CD4-positive, alpha-beta memory T cell (primary cell): ENCODE data around the gene RMC1. TPM values are rescaled to one million over a fixed set of nuclear protein-coding genes. Genes with fewer than 3 reads are reported as not detected.
A peak's percentile ranks its signal among the peaks of the same experiment; 100 is the strongest.
"Not testable (repeated sequence)": the region's sequence is repeated elsewhere in the genome, so short reads cannot be mapped to it uniquely, and the experiment has no call there.

Experiments used
- CTCF ChIA-PET: fragments of 350-600 bp; sonication (Branson Sonifier 250); formaldehyde crosslinking; loops from one replicate; lab custom pipeline; 2021; ENCODE audit warnings: inconsistent platforms; ENCODE audit not compliant: partially characterized antibody; lab: Charles Lee
- POLR2A ChIA-PET: fragments of 350-600 bp; sonication (Branson Sonifier 250); formaldehyde crosslinking; loops from one replicate; lab custom pipeline; 2021; ENCODE audit not compliant: partially characterized antibody; lab: Charles Lee
- DNase-seq, 5 donors: peaks; one replicate each; pipeline versions ENCODE4 v3.0.0 to v3.0.0-alpha.2; 2020 to 2022; ENCODE audit warnings: mixed read lengths in 1 of 5
- H3K27ac ChIP-seq: one replicate; pipeline ENCODE4 v1.7.0; 2013; ENCODE audit warnings: low read depth, low read length
- H3K27me3 ChIP-seq: 2 replicates; pipeline ENCODE4 v1.7.0; 2013; ENCODE audit warnings: mild to moderate bottlenecking, low read length, moderate library complexity; ENCODE audit not compliant: insufficient read depth
- H3K36me3 ChIP-seq: 2 replicates; pipeline ENCODE4 v1.7.0; 2013; ENCODE audit warnings: mild to moderate bottlenecking, low read length, moderate library complexity; ENCODE audit not compliant: insufficient read depth
- H3K4me1 ChIP-seq: 2 replicates; pipeline ENCODE4 v1.7.0; 2013; ENCODE audit warnings: mild to moderate bottlenecking, low read length, moderate library complexity; ENCODE audit not compliant: insufficient read depth
- H3K4me3 ChIP-seq, 2 donors: one replicate each; pipeline ENCODE4 v1.7.0; 2013; ENCODE audit warnings: low read length in 2 of 2, mild to moderate bottlenecking in 1 of 2
- H3K9me3 ChIP-seq, 2 donors: one replicate each; pipeline ENCODE4 v1.7.0; 2013; ENCODE audit warnings: low read length in 2 of 2, control low read depth in 1 of 2; ENCODE audit not compliant: control insufficient read depth in 1 of 2
- H3K27ac Mint-ChIP-seq, 7 donors: one replicate each; pipeline ENCODE4 v1.8.0; 2020 to 2021; ENCODE audit warnings: mixed read lengths in 7 of 7, mild to moderate bottlenecking in 6 of 7, inconsistent platforms in 3 of 7, moderate library complexity in 3 of 7
- H3K27me3 Mint-ChIP-seq, 2 donors: one replicate each; pipeline ENCODE4 v1.8.0; 2020 to 2021; ENCODE audit warnings: mixed read lengths in 2 of 2
- H3K36me3 Mint-ChIP-seq, 2 donors: one replicate each; pipeline ENCODE4 v1.8.0; 2020 to 2021; ENCODE audit warnings: mixed read lengths in 2 of 2, inconsistent platforms in 1 of 2, mild to moderate bottlenecking in 1 of 2
- H3K4me1 Mint-ChIP-seq, 4 donors: one replicate each; pipeline ENCODE4 v1.8.0; 2020 to 2021; ENCODE audit warnings: mixed read lengths in 4 of 4, mild to moderate bottlenecking in 1 of 4
- H3K4me3 Mint-ChIP-seq, 8 donors: one replicate each; pipeline ENCODE4 v1.8.0; 2020 to 2021; ENCODE audit warnings: mixed read lengths in 8 of 8, mild to moderate bottlenecking in 7 of 8, moderate library complexity in 6 of 8, inconsistent platforms in 3 of 8
- H3K9me3 Mint-ChIP-seq, 8 donors: one replicate each; pipeline ENCODE4 v1.8.0; 2020 to 2021; ENCODE audit warnings: mixed read lengths in 8 of 8, mild to moderate bottlenecking in 5 of 8, inconsistent platforms in 3 of 8, moderate library complexity in 1 of 8
- intact Hi-C: fragments of 100-400 bp; cut with micrococcal nuclease; formaldehyde crosslinking; loops from one replicate; pipeline ENCODE4 v1.15.1; 2023
- polyA plus RNA-seq, 2 donors: library from polyadenylated mRNA; unstranded; fragments of 300-500 nt; fragmentation: Illumina TruSeq; gene quantifications; one replicate each; pipeline ENCODE4 v1.2.3, GENCODE V29; 2021
- total RNA-seq, 2 experiments: library from RNA; stranded (reverse); gene quantifications; one replicate each; pipeline ENCODE4 v1.2.3, GENCODE V29; 2021

RMC1 gene
- total and polyA plus RNA-seq, 4 experiments from 2014 or later, result 42.7 to 56.6 (median 51.2) TPM

DNA sequence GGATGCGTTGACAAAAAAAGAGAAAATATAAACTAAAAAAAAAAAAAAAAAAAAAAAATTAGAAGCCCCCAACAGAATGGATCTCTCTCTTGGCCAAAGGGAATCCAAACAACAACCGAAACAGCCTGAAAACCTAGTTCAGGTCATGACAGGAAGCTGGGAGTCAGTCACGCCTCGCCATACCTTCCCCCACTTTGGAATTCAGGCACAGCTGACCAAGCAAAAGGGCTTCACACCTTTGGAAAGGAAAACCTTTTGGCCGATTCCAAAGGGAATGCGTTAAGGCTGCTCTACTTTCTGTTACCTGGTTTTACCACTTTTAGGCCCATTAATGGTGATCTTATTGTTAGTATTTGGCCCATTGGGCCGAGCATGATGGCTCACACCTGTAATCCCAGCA is 17.9 kb upstream of the RMC1 start:
- Histone ChIP-seq H3K27me3 (no peaks in the 10 kb centered on the region), H3K9me3 (no peaks in the 10 kb centered on the region), H3K4me3 (no peak overlapping the region), H3K27ac (no peak overlapping the region), H3K4me1 (peaks cover 8% of the 10 kb centered on the region), H3K36me3 (peaks cover 8% of the 10 kb centered on the region)
- ChIA-PET CTCF (interaction anchor here (1.3 to 3.4 kb wide), 3 partner anchors 13 to 30 kb away, joined by 4 to 13 read pairs (median 10); no protein-coding TSS in a partner anchor), POLR2A (no interaction called here)
- Mint-ChIP-seq H3K36me3 (peaks cover 9 to 18% of the 10 kb centered on the region in 2 donors), H3K27ac (peak overlapping the region in 2 of 7 donors; percentile 13 to 81), H3K4me1 (peaks cover 7 to 20% (median 9%) of the 10 kb centered on the region in 4 donors), H3K9me3 (no peaks in the 10 kb centered on the region), H3K27me3 (no peaks in the 10 kb centered on the region), H3K4me3 (no peak overlapping the region)
- no peak for DNase-seq
- intact Hi-C loops, result no loop called here

- intact Hi-C loops, result no loop called here
- Histone ChIP-seq H3K27ac (peak overlapping the region; percentile 41), H3K27me3 (no peaks in the 10 kb centered on the region), H3K36me3 (no peaks in the 10 kb centered on the region), H3K9me3 (no peaks in the 10 kb centered on the region), H3K4me1 (peaks cover 8% of the 10 kb centered on the region), H3K4me3 (peak overlapping the region in 1 of 2 donors; percentile 11)
- Mint-ChIP-seq H3K36me3 (peaks cover 0 to 4% of the 10 kb centered on the region in 2 donors), H3K4me1 (peaks cover 7 to 20% (median 9%) of the 10 kb centered on the region in 4 donors), H3K9me3 (peaks cover 0 to 4% (median 0%) of the 10 kb centered on the region in 8 donors), H3K27ac (peak overlapping the region; percentile 73 to 95 (median 85)), H3K27me3 (no peaks in the 10 kb centered on the region), H3K4me3 (peak overlapping the region; percentile 61 to 77 (median 72))
- POLR2A ChIA-PET, result interaction anchor here (1.0 to 1.8 kb wide), 5 partner anchors 9 to 1904 kb away, joined by 3 to 9 read pairs (median 5); partner anchors contain the start of gene RIOK3
- CTCF ChIA-PET, result interaction anchor here (0.7 to 3.4 kb wide), 6 partner anchors 10 to 356 kb away, joined by 3 to 23 read pairs (median 6); no protein-coding TSS in a partner anchor
- peak in 3 of 5 donors; percentile 24 to 32 (median 30) for DNase-seq
Observed at GRCh38 chr18:23487738-23488570, 15.4 kb upstream of the RMC1 start.

GRCh38 chr18:23489586-23489985 is 13.7 kb upstream of the RMC1 start:
- H3K27ac ChIP-seq, H3K4me3 Mint-ChIP-seq, H3K36me3 Mint-ChIP-seq, H3K27ac Mint-ChIP-seq, POLR2A ChIA-PET, H3K27me3 ChIP-seq, H3K36me3 ChIP-seq, H3K9me3 Mint-ChIP-seq, H3K4me1 ChIP-seq, intact Hi-C loops, DNase-seq, H3K4me3 ChIP-seq, H3K9me3 ChIP-seq, H3K27me3 Mint-ChIP-seq: not testable (repeated sequence)
- CTCF ChIA-PET, result interaction anchor here (0.7 kb wide), 1 partner anchor 54 kb away, joined by 3 read pairs; no protein-coding TSS in a partner anchor
- H3K4me1 Mint-ChIP-seq, result peaks cover 7 to 20% (median 9%) of the 10 kb centered on the region in 4 donors

GRCh38 chr18:23493654-23494053 is 9.7 kb upstream of the RMC1 start:
- H3K4me1 ChIP-seq, result peaks cover under 1% of the 10 kb centered on the region
- no peak overlapping the region for H3K4me3 Mint-ChIP-seq
- H3K27ac Mint-ChIP-seq, result no peak overlapping the region
- no peaks in the 10 kb centered on the region for H3K27me3 Mint-ChIP-seq
- intact Hi-C loops, result no loop called here
- no peak for DNase-seq
- H3K4me3 ChIP-seq, result no peak overlapping the region
- H3K4me1 Mint-ChIP-seq, result peaks cover 0 to 1% (median under 1%) of the 10 kb centered on the region in 4 donors
- H3K27me3 ChIP-seq, result no peaks in the 10 kb centered on the region
- no peaks in the 10 kb centered on the region for H3K9me3 ChIP-seq
- H3K36me3 Mint-ChIP-seq, result no peaks in the 10 kb centered on the region
- H3K27ac ChIP-seq, result no peak overlapping the region
- H3K9me3 Mint-ChIP-seq, result peaks cover 0 to 4% (median 0%) of the 10 kb centered on the region in 8 donors
- ChIA-PET POLR2A (no interaction called here), CTCF (interaction anchor here (1.5 kb wide), 2 partner anchors 23 to 92 kb away, joined by 3 to 5 read pairs; no protein-coding TSS in a partner anchor)
- H3K36me3 ChIP-seq, result no peaks in the 10 kb centered on the region

DNA sequence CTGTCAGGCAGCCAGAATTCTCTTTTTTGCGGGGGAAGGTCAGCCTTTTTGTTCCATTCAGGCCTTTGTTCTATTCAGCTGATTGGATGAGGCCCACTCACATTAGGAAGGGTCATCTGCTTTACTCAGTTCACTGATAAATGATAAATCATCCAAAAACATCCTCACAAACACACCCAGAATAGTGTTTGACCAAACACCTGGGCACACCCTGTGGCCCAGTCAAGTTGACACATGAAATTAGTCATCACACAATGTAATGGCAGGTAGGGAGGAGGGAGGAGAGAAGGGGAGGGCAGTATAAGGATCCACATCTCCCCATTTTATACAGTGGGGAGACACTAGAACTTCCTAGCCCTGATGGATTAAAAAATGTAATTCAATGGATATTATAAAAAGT is 8.3 kb upstream of the RMC1 start:
- no peak for DNase-seq
- Histone ChIP-seq H3K36me3 (no peaks in the 10 kb centered on the region), H3K9me3 (no peaks in the 10 kb centered on the region), H3K4me3 (no peak overlapping the region), H3K27me3 (no peaks in the 10 kb centered on the region), H3K4me1 (peaks cover 8% of the 10 kb centered on the region), H3K27ac (no peak overlapping the region)
- peak overlapping the region in 1 of 7 donors; percentile 2 for H3K27ac Mint-ChIP-seq
- H3K9me3 Mint-ChIP-seq, result peaks cover 0 to 4% (median 0%) of the 10 kb centered on the region in 8 donors
- CTCF ChIA-PET, result interaction anchor here (1.5 to 2.0 kb wide), 3 partner anchors 22 to 91 kb away, joined by 3 to 9 read pairs (median 5); no protein-coding TSS in a partner anchor
- H3K4me3 Mint-ChIP-seq, result no peak overlapping the region
- H3K27me3 Mint-ChIP-seq, result no peaks in the 10 kb centered on the region
- H3K4me1 Mint-ChIP-seq, result peaks cover 2 to 6% (median 5%) of the 10 kb centered on the region in 4 donors
- intact Hi-C loops, result no loop called here
- POLR2A ChIA-PET, result no interaction called here
- no peaks in the 10 kb centered on the region for H3K36me3 Mint-ChIP-seq

GRCh38 chr18:23495723-23496440 is 7.4 kb upstream of the RMC1 start:
- no peaks in the 10 kb centered on the region for H3K27me3 Mint-ChIP-seq
- no peak overlapping the region for H3K4me3 ChIP-seq
- intact Hi-C loops, result no loop called here
- ChIA-PET POLR2A (interaction anchor here (1.6 kb wide), 1 partner anchor 8 kb away, joined by 4 read pairs; no protein-coding TSS in a partner anchor), CTCF (interaction anchor here (0.8 to 4.1 kb wide), 7 partner anchors 8 to 208 kb away, joined by 3 to 30 read pairs (median 7); no protein-coding TSS in a partner anchor)
- no peaks in the 10 kb centered on the region for H3K36me3 Mint-ChIP-seq
- DNase-seq, result no peak
- H3K4me1 Mint-ChIP-seq, result peaks cover 4 to 9% (median 5%) of the 10 kb centered on the region in 4 donors
- H3K4me1 ChIP-seq, result peaks cover 8% of the 10 kb centered on the region
- H3K9me3 ChIP-seq, result no peaks in the 10 kb centered on the region
- no peaks in the 10 kb centered on the region for H3K36me3 ChIP-seq
- H3K27me3 ChIP-seq, result no peaks in the 10 kb centered on the region
- no peak overlapping the region for H3K4me3 Mint-ChIP-seq
- H3K9me3 Mint-ChIP-seq, result peaks cover 0 to 4% (median 0%) of the 10 kb centered on the region in 8 donors
- no peak overlapping the region for H3K27ac Mint-ChIP-seq
- no peak overlapping the region for H3K27ac ChIP-seq
